ENCODE data around the gene PRSS58. TPM values are rescaled to one million over a fixed set of nuclear protein-coding genes. Genes with fewer than 3 reads are reported as not detected.

Gene PRSS58
- total RNA-seq, 6 experiments from 2014 or later, result not detected

- H3K27me3 Mint-ChIP-seq (ENCODE audit: insufficient read depth), result no peaks in the 10 kb centered on the region
- H3K9me3 Mint-ChIP-seq, result peaks cover 23% of the 10 kb centered on the region
- TF ChIP-seq, protein P1, sequence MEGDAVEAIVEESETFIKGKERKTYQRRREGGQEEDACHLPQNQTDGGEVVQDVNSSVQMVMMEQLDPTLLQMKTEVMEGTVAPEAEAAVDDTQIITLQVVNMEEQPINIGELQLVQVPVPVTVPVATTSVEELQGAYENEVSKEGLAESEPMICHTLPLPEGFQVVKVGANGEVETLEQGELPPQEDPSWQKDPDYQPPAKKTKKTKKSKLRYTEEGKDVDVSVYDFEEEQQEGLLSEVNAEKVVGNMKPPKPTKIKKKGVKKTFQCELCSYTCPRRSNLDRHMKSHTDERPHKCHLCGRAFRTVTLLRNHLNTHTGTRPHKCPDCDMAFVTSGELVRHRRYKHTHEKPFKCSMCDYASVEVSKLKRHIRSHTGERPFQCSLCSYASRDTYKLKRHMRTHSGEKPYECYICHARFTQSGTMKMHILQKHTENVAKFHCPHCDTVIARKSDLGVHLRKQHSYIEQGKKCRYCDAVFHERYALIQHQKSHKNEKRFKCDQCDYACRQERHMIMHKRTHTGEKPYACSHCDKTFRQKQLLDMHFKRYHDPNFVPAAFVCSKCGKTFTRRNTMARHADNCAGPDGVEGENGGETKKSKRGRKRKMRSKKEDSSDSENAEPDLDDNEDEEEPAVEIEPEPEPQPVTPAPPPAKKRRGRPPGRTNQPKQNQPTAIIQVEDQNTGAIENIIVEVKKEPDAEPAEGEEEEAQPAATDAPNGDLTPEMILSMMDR (IDR thresholded peaks at IDR 0.05), result no peak
- peaks cover 4% of the 10 kb centered on the region for H3K36me3 Mint-ChIP-seq (ENCODE audit: low read depth)
- DNase-seq, result no peak
- no peak overlapping the region for H3K27ac Mint-ChIP-seq
- H3K4me3 Mint-ChIP-seq, result no peak overlapping the region
- no peaks in the 10 kb centered on the region for H3K4me1 Mint-ChIP-seq (ENCODE audit: low read depth)
Measured at GRCh38 chr7:142279601-142280000, 21.7 kb upstream of the PRSS58 start.

- H3K4me3 Mint-ChIP-seq, result no peak overlapping the region
- H3K9me3 Mint-ChIP-seq, result peaks cover 36% of the 10 kb centered on the region
- H3K27ac Mint-ChIP-seq, result no peak overlapping the region
- TF ChIP-seq, protein P1 (IDR thresholded peaks at IDR 0.05), result no peak
- H3K27me3 Mint-ChIP-seq (ENCODE audit: insufficient read depth), result no peaks in the 10 kb centered on the region
- H3K36me3 Mint-ChIP-seq (ENCODE audit: low read depth), result peaks cover 4% of the 10 kb centered on the region
- DNase-seq, result no peak
- no peaks in the 10 kb centered on the region for H3K4me1 Mint-ChIP-seq (ENCODE audit: low read depth)
Measured at GRCh38 chr7:142275028-142275427, 17.2 kb upstream of the PRSS58 start.

DNA sequence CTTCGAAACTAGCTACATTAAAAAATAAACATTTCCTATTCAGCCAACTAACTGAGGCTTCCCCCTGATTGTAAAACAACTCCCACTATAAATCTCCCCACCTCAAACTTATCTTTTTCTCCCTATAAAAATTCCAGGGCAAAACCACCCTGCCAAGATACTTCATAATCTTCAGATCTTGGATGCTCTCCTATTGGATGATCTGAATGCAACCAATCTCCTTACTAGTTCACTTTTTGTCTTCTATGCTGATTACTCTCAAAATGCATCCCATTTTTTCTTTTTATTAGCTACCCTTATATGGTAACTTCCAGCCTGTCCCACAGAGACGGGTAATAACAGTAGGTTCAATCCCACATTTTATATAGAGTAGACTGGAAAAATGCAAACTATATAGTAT is 15.0 kb upstream of the PRSS58 start:
- TF ChIP-seq, protein P1 (IDR thresholded peaks at IDR 0.05), result no peak
- Mint-ChIP-seq H3K4me3 (no peak overlapping the region), H3K4me1 (ENCODE audit: low read depth) (no peaks in the 10 kb centered on the region), H3K27ac (no peak overlapping the region), H3K36me3 (ENCODE audit: low read depth) (peaks cover 4% of the 10 kb centered on the region), H3K9me3 (peaks cover 36% of the 10 kb centered on the region), H3K27me3 (ENCODE audit: insufficient read depth) (no peaks in the 10 kb centered on the region)
- DNase-seq, result no peak

DNA sequence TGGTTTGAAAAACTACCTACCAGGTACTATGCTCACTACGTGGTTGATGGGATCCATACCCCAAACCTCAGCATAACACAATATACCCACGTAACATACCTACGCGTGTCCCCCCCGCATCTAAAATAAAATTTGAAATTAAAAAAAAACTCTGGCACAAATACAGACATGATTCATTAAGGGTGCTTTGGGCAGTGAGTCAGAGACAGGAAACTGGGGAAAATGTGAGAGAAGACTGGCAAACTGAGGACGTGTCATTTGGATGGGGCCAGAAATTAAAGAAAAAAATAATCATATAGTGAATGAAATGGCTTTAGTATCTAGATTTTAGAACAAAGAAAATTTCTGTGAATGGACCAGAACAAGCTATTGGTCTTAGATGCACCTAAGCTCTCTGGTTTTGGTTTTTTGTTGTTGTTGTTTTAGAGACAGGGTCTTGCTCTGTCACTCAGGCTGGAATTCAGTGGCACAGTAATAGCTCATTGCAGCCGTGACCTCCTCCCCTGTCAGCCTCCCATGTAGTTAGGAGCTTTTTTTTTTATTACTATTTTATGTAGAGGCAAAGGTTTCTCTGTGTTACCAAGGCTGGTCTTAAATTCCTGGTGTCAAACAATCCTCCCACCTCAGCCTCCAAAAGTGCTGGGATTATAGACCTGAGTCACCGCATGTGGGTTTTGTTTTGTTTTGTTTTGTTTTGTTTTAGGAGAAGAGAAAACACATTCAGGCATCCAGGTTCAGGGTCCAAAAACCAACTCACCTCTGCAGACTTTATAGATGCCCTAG is 5.9 kb upstream of the PRSS58 start:
- H3K27me3 Mint-ChIP-seq (ENCODE audit: insufficient read depth), result no peaks in the 10 kb centered on the region; the same call in 1 of the 2 replicates
- no peaks in the 10 kb centered on the region for H3K4me1 Mint-ChIP-seq (ENCODE audit: low read depth)
- H3K27ac Mint-ChIP-seq, result no peak overlapping the region
- peaks cover 5% of the 10 kb centered on the region; the same call in 1 of the 2 replicates for H3K9me3 Mint-ChIP-seq
- TF ChIP-seq, protein P1 (IDR thresholded peaks at IDR 0.05), result no peak
- peak; percentile 1 for DNase-seq
- H3K36me3 Mint-ChIP-seq (ENCODE audit: low read depth), result no peaks in the 10 kb centered on the region
- H3K4me3 Mint-ChIP-seq, result no peak overlapping the region

DNA sequence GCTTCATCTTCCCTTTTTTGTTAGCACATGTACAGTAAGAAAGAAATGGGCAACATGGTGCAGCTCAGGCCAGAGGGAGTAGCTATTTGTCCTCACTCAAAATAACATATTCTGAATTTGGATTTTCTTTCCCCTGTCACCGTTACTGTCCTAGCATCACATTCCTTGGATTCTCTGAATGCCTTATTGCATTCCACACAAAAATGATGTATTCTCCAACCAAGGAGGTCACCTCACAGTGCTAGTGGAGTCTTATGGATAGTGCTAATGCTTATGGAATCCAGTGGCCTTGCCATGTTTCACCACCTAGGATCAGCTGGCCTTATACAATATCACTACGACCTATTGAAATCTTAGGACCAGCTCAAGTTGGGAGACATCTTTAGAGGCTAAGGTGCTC is 7.2 kb downstream of the PRSS58 start:
- H3K36me3 Mint-ChIP-seq (ENCODE audit: low read depth), result 0 out of 2 replicates have a peak, but pooled peaks cover 5% of the 10 kb centered on the region
- H3K4me3 Mint-ChIP-seq, result no peak overlapping the region
- DNase-seq, result no peak
- no peaks in the 10 kb centered on the region for H3K4me1 Mint-ChIP-seq (ENCODE audit: low read depth)
- H3K27me3 Mint-ChIP-seq (ENCODE audit: insufficient read depth), result no peaks in the 10 kb centered on the region; the same call in 1 of the 2 replicates
- TF ChIP-seq, protein P1 (IDR thresholded peaks at IDR 0.05), result no peak
- peaks cover 28% of the 10 kb centered on the region for H3K9me3 Mint-ChIP-seq
- no peak overlapping the region for H3K27ac Mint-ChIP-seq

Data from HFFc6 (cell line).